GM10248 (cell line): ENCODE results near the gene CEP20.

Experiments used
- CTCF ChIA-PET: fragments of 300-600 bp; sonication (Branson Sonifier 250); formaldehyde crosslinking; extraction: SDS; loops from one replicate; lab custom pipeline; 2021; ENCODE audit warnings: antibody characterized with exemption; lab: Yijun Ruan, JAX
- POLR2A ChIA-PET: fragments of 350-650 bp; sonication (Branson Sonifier 250); formaldehyde crosslinking; extraction: SDS; loops from one replicate; lab custom pipeline; 2020; ENCODE audit warnings: antibody characterized with exemption; lab: Yijun Ruan, JAX
- DNase-seq: peaks from one replicate; pipeline ENCODE4 v3.0.0; 2012; ENCODE audit errors: extremely low spot score
- CTCF ChIP-seq: IDR thresholded peaks from 2 replicates; pipeline ENCODE4 v1.5.1; 2012; ENCODE audit warnings: mild to moderate bottlenecking, low read depth; ENCODE audit errors: extremely low read depth, missing control alignments, control extremely low read depth

Gene CEP20

GRCh38 chr16:15911198-15911597 lies 22.8 kb upstream of the CEP20 start:
- no peak for DNase-seq
- CTCF ChIA-PET: no interaction called here
- POLR2A ChIA-PET: no interaction called here
- TF ChIP-seq CTCF: no peak

- peak; percentile 90 for DNase-seq
- ChIA-PET POLR2A (no interaction called here), CTCF (interaction anchor here (1.5 to 1.8 kb wide), 2 partner anchors 33 to 36 kb away, joined by 4 to 6 read pairs; no protein-coding TSS in a partner anchor)
- TF ChIP-seq CTCF: no peak
Measured at GRCh38 chr16:15907863-15908478, 19.6 kb upstream of the CEP20 start.

- ChIA-PET POLR2A (no interaction called here), CTCF (interaction anchor here (1.1 kb wide), 1 partner anchor 19 kb away, joined by 3 read pairs; no protein-coding TSS in a partner anchor)
- DNase-seq: no peak
- no peak for TF ChIP-seq CTCF
Measured at GRCh38 chr16:15906439-15906838, 18.0 kb upstream of the CEP20 start.

GRCh38 chr16:15903960-15904359 lies 15.6 kb upstream of the CEP20 start:
- TF ChIP-seq CTCF: no peak
- no peak for DNase-seq
- CTCF ChIA-PET: interaction anchor here (2.4 kb wide), 1 partner anchor 13 kb away, joined by 5 read pairs; no protein-coding TSS in a partner anchor
- POLR2A ChIA-PET: no interaction called here

- CTCF ChIA-PET: interaction anchor here (1.4 kb wide), 1 partner anchor 13 kb away, joined by 3 read pairs; the partner anchor contains the start of gene CEP20
- POLR2A ChIA-PET: no interaction called here
- DNase-seq: no peak
- no peak for TF ChIP-seq CTCF
Measured at GRCh38 chr16:15900901-15901500, 12.6 kb upstream of the CEP20 start.

- no peak for DNase-seq
- ChIA-PET POLR2A (no interaction called here), CTCF (interaction anchor here (1.4 kb wide), 1 partner anchor 12 kb away, joined by 3 read pairs; the partner anchor contains the start of gene CEP20)
- TF ChIP-seq CTCF: no peak
Measured at GRCh38 chr16:15900357-15900756, 12.0 kb upstream of the CEP20 start.
